IPS-18c (cell line): ENCODE data around the gene MOB3B.

Experiments
- H3K4me3 ChIP-seq: 2 replicates; pipeline ENCODE4 v1.7.0; 2013; ENCODE audit warnings: low read depth, mild to moderate bottlenecking, low read length, moderate library complexity; ENCODE audit not compliant: insufficient read depth
- H3K9me3 ChIP-seq: one replicate; pipeline ENCODE4 v1.6.1; 2013; ENCODE audit warnings: mild to moderate bottlenecking, low read length, moderate library complexity; ENCODE audit not compliant: control insufficient read depth, insufficient read depth

MOB3B gene

DNA sequence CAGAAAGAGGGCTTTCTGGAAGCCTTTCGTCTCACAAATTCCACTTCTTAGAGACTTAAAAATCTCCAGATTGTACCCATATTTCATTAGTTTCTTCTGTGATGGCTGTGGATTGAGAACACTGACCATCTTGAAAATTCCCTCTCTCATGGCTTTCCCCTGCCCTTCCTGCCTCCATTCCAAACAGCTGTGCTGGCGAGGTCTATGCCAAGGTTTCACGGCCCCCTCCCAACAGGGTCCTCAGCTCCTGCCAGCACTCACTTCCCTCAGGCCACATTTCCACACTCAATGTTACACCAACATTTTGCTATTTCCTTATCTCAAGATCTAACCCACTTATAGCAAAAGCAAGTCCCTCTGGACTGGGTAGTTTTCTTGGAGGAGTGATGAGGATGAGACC is 192.4 kb downstream of the MOB3B start:
- no peaks in the 10 kb centered on the region for H3K9me3 ChIP-seq

DNA sequence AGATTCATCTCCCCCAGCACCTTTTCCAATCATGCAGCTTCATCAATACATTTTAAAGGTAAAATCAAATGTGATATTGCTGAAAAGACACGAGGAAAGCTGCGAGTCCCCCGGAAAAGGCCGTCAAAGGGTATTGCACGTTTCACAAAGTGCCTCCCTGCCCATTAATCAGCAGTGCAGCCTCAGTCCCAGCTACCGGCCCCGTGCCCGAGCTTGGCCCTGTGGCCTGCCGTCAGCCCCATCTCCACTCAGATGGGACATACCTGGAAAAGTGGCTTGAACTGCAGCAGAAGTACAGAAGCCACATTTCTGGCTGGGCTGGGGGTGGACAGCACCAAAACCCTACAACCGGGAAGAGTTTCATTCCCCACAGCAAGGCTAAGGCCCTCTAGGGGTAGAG is 192.8 kb downstream of the MOB3B start:
- Histone ChIP-seq H3K9me3 (no peaks in the 10 kb centered on the region), H3K4me3 (no peak overlapping the region)

More for the DNA sequence above, 192.4 kb downstream of the MOB3B start:
- H3K4me3 ChIP-seq = no peak overlapping the region

DNA sequence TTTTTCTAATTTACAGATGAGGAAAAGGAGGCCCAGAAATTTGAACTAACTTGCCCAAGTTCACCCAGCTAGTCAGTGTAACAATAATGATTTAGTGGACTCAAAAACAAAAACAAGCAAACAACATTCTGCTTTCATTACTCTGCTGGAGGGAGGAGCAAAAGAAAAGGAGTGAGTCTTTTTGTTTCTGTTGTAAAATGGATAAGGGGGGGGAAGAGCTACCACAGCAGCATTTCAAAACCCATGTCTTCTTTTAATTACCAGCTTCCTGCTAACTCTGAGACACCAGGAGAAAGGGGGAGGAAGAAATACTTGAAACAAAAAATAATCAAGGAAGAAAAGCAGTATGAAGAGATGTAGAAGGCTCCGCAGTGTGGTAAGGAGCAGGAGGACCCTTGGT is 193.5 kb downstream of the MOB3B start:
- H3K4me3 ChIP-seq = no peak overlapping the region
- H3K9me3 ChIP-seq = no peaks in the 10 kb centered on the region

- no peak overlapping the region for H3K4me3 ChIP-seq
- no peaks in the 10 kb centered on the region for H3K9me3 ChIP-seq
Measured at GRCh38 chr9:27335075-27335474, 194.5 kb downstream of the MOB3B start.

DNA sequence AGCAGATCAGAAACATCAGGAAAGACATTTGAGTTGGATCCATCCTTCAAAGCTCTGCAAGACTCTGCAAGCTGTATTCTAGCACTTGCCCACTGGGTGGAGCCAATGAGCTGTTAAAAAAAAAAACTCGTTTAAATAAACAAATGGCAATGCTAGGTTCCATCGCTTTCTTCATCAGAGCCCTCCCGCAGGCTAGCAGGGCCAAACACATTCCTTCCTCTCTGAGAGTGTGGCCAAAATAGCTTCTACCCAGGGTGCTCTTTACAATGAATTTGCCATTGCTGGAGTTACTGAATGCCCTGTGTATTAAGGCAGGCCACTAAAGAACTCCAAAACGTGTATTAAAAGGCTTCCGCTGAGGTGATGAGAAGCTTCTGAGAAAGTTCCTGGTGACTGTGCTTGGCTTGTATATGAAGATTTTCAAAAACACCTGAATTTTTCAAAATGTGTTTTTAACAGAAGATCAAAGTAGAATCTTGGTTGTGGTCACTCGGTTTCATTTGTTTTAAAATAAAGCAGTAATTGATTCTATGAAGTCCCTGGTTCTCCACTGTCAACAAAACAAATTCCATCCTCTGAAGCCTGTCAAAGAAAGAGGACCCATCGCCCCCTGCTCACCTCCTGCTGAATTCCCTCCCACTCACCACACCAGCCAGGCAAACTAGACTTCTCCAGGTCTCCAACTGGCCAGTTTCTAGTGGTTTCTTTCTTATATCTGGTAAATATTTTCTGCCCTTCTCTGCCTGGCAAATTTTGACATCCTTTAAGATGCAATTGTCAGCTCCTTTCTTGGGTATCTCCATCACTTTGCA is 196.2 kb downstream of the MOB3B start:
- Histone ChIP-seq H3K4me3 (no peak overlapping the region), H3K9me3 (no peaks in the 10 kb centered on the region)

DNA sequence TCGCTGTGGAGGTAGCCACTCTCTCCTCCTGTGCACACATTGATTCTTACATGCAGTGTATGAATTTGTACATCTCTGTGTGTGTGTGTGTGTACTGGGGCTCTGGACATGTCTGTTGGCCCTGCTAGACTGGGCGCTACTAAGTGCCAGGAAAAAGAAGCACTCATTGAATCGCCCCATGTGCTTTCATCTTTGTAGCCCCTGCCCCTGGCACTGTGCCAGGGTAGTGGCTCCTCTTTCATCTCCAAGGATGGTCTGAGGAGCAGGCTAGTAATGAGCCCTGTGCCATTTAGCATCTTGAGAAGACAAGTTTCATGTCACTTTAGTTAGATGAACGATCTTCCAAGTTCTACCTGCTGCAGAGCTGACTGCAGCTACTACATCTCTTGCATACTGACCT is 198.2 kb downstream of the MOB3B start:
- Histone ChIP-seq H3K9me3 (no peaks in the 10 kb centered on the region), H3K4me3 (no peak overlapping the region)

GRCh38 chr9:27329291-27329690 is 200.3 kb downstream of the MOB3B start:
- Histone ChIP-seq H3K4me3 (no peak overlapping the region), H3K9me3 (no peaks in the 10 kb centered on the region)

DNA sequence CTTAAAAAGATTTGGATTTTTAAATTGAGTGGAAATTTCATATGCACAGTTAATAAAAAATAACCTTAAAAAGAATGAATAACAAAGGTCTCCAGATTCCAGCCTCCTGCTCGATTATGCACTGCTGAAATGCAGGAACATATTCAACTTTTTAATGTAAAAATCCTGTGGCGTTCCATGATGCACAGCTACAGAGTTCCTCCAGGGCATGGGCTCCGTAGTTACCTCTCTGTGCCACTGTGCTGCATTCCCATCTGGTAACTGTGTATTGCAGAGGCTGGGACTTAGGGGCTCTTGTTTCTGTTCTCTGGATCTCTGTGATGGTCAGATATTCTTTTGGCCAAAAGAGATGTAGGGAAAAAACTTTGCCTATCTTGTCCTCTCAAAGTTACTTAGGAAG is 201.1 kb downstream of the MOB3B start:
- no peaks in the 10 kb centered on the region for H3K9me3 ChIP-seq

DNA sequence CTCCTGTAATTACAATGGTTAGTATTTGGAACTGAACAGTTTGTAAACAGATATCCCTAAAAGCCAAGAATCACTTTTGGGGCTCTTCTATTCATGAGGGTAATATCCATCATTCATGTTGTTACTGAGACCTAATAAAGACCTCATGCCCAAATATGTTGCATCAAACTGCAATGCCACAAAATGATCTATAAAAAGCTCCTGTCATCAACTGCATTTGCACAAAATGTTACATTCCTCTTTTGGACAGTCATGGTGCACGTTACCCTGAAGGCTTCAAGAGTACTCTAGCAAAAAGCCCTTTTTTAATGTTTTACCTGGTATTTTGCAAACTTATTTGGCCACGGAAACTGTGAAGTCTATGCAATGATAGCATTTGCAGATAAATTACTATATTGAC is 218.4 kb downstream of the MOB3B start:
- Histone ChIP-seq H3K4me3 (no peak overlapping the region), H3K9me3 (no peaks in the 10 kb centered on the region)

More for the DNA sequence above, 201.1 kb downstream of the MOB3B start:
- H3K4me3 ChIP-seq = no peak overlapping the region

GRCh38 chr9:27310582-27310981 is 219.0 kb downstream of the MOB3B start:
- H3K9me3 ChIP-seq = no peaks in the 10 kb centered on the region
- no peak overlapping the region for H3K4me3 ChIP-seq

GRCh38 chr9:27308691-27309390 is 220.8 kb downstream of the MOB3B start:
- Histone ChIP-seq H3K9me3 (no peaks in the 10 kb centered on the region), H3K4me3 (no peak overlapping the region)

GRCh38 chr9:27304521-27304920 is 225.1 kb downstream of the MOB3B start:
- Histone ChIP-seq H3K9me3 (no peaks in the 10 kb centered on the region), H3K4me3 (no peak overlapping the region)

- Histone ChIP-seq H3K4me3 (no peak overlapping the region), H3K9me3 (no peaks in the 10 kb centered on the region)
Measured at GRCh38 chr9:27303219-27303618, 226.4 kb downstream of the MOB3B start.

DNA sequence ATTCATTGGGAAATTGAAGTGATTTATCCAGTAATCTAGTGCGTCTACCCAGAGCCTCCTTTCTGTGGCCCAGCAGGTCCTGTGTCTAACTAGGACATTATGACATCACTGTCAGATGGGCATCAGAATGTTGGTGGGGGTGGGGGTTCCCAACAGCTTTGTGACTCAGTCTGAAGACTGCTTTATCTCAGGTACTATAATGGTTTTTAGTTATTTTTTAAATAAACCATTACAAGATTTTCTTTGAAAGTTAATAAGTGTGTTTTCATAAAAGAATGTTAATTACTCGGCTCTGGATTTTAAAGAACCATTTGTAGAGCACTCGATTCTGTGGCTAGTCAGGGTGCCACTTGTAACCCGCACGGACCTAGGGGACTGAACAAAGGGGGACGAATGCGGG is 232.6 kb downstream of the MOB3B start, which contains the start of gene EQTN:
Gene EQTN, minus strand, starts transcription at position 101 of the 400 bp plus-strand sequence. Its CDS starts 95 bp downstream, at position 6.
- H3K4me3 ChIP-seq = no peak within 1 kb of the TSS
- H3K9me3 ChIP-seq = no peaks in the 10 kb centered on the region

DNA sequence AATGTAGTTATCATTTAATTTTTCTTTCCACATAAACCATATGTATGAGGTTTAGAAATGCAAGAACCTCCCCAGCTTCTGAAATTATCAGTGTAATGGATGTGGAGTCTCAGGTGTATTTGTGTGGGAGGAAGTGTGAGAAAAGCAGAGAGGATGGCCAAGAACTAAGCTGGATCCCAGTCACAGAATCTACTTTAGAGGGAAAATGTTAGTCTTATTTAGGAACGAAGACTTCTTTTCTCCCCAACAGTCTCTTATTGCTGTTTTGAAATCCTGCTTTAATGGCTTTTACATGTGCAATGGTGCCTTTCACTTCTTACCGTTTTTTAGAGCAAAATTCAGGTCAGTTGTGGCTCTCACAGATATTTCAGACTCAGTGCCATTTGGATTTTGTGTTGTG is 235.6 kb downstream of the MOB3B start:
- H3K4me3 ChIP-seq = no peak overlapping the region
- H3K9me3 ChIP-seq = no peaks in the 10 kb centered on the region

DNA sequence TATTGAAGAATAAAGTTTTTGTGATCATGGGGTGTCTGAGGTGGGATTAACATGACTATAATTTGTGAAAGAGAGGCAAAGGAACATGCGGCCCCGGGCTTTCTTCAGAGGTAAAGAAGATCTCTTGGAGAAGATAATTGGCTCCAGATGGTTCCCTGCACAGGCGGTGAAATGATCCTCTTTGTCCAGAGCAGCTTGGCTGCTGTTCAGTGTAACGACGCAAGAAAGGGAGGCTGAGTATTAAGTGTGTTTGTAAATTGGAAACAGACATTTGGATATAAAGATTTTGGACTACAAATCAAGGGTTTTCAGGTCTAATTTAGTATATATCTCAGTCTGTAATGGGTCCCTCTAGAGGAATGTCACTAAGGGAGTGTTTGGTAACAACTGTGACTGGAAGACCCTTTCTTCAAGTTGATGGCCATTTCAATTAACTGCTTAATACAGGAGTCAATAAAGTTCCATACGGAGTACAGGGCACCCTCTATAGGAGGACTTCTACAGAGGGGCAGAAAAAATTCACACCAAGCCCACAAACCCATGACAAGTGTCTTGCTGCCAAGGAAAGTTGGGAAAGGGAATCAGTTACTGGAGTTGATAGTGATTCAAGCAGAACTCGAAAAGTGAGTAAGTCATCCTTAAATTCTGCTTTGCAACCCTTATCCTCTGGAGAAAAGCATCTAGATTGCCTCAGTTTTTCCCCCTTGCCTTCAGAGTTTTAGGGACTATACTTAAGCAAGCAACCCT is 236.8 kb downstream of the MOB3B start:
- H3K9me3 ChIP-seq = no peaks in the 10 kb centered on the region
- no peak overlapping the region for H3K4me3 ChIP-seq

DNA sequence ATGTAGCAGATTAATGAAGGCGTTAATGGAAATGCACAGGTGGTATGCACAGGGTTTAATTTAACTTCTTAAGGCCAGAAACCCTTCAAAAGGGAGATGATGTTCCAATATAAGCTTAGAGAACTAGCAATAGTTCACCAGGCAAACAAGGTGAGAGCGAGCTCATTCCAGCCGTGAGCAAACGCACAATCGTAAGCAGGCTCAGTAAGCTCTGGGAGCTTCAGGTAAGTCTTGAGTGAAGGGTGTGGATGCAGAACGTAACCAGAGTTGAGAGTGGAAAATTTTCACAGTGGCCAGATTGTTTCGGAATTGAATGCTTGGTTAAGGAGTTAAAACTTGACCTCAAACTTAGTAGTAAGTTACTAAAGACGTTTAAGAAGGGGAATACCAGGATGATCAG is 238.3 kb downstream of the MOB3B start:
- H3K9me3 ChIP-seq = no peaks in the 10 kb centered on the region
- no peak overlapping the region for H3K4me3 ChIP-seq

- Histone ChIP-seq H3K4me3 (no peak overlapping the region), H3K9me3 (no peaks in the 10 kb centered on the region)
Measured at GRCh38 chr9:27282269-27282668, 247.3 kb downstream of the MOB3B start.
